Measurements from ENCODE around the gene TMEM63A.
A peak's percentile ranks its signal among the peaks of the same experiment; 100 is the strongest.
"Not testable (repeated sequence)": the region's sequence is repeated elsewhere in the genome, so short reads cannot be mapped to it uniquely, and the experiment has no call there.

Gene TMEM63A

DNA sequence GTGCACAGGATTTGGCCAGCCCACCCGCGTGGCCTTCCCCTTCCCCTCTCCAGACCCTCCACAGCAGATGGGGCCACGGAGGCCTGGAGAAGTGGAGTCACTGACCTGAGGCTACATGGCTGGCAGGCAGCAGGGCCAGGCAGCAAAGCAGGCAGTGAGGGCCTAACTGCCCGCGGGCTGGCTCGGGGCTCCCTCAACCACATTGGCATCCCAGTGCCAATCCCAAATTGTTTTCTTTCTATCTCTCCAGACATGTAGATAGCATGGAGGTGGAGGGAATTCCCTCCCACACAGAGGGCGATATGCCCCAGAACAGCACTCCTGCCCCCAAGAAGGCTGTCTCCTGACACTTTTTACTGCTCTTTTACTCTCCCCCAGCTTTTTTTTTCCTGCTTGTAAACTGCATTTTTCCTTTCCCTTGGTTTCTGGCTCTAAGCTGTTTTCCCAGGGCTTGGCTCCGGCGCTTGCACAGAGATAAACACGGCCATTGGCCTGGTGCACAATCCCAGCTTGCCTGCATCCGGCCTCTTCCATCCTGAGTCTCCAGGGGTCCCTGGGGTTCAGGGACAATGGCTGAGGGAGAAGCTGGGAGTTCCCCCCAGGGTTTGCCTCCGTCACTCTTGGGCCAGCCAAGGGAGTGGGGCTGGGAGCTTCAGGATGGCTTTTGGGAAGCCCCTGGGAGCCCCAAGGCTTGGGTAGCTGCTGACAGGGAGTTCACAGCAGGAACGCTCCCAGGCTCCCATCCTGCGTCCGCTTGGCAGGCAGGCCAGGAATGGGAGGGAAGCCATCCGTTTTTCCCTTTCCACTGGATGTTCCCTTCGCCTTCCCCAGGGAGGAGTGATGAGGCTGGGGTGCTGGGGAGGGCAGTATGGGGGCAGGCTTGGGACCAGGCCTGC lies 65.3 kb downstream of the TMEM63A start:
- DNase-seq: no peak

- DNase-seq: no peak
Measured at GRCh38 chr1:225815526-225816178, 66.5 kb downstream of the TMEM63A start.

DNA sequence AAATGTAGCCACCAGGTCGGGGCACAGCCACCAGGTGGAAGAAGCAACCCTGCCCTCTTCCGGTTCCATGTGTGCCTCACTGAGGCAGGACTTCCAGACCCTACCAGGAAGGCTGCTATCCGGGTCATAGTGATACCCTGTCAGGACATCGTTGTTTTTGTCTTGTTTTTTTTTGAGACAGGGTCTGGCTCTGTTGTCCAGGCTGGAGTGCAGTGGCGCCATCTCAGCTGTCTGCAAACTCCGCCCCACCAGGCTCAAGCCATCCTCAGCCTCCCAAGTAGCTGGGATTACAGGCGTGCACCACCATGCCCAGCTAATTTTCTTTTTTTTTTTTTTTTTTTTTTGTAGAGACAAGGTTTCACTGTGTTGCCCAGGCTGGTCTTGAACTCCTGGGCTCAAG lies 67.1 kb downstream of the TMEM63A start:
- not testable (repeated sequence) for DNase-seq

- DNase-seq: no peak
Measured at GRCh38 chr1:225814381-225814780, 67.8 kb downstream of the TMEM63A start.

GRCh38 chr1:225813214-225813964 lies 68.8 kb downstream of the TMEM63A start:
- DNase-seq: no peak

DNA sequence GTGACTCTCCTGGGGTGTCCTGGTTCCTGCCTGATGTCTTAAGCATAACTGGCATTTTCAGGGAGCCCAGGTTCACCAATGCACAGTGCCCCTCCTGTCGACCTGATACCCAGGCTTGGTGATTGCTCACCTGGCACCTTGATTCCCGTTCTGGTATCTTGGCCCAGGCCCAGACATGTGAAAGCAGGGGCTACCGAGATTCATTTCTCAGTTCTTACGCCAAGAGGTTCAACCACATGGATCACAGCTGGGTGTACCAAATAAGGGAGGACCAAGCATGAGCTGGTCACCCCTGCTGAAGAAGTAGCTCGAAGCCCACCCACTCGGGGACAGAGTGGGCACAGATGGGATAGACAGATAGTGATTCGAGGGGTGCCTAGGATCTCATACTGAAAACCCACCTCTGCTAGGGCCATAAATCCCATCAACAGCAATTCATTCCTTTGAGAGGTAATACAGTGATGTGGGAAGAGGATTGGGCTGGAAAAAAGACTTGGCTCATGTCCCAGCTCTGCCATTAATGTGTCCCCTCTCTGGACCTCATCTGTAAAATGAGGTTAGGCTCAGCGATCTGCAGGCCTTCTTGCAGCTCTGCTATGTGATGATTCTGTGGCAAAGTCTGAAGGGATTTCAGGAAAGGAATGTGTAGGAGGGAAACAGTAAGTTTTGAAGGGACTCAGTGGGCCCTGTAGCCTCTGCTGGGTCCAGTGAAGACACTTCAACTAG lies 69.5 kb downstream of the TMEM63A start:
- no peak for DNase-seq

GRCh38 chr1:225811622-225812487 lies 70.3 kb downstream of the TMEM63A start:
- DNase-seq: no peak

DNA sequence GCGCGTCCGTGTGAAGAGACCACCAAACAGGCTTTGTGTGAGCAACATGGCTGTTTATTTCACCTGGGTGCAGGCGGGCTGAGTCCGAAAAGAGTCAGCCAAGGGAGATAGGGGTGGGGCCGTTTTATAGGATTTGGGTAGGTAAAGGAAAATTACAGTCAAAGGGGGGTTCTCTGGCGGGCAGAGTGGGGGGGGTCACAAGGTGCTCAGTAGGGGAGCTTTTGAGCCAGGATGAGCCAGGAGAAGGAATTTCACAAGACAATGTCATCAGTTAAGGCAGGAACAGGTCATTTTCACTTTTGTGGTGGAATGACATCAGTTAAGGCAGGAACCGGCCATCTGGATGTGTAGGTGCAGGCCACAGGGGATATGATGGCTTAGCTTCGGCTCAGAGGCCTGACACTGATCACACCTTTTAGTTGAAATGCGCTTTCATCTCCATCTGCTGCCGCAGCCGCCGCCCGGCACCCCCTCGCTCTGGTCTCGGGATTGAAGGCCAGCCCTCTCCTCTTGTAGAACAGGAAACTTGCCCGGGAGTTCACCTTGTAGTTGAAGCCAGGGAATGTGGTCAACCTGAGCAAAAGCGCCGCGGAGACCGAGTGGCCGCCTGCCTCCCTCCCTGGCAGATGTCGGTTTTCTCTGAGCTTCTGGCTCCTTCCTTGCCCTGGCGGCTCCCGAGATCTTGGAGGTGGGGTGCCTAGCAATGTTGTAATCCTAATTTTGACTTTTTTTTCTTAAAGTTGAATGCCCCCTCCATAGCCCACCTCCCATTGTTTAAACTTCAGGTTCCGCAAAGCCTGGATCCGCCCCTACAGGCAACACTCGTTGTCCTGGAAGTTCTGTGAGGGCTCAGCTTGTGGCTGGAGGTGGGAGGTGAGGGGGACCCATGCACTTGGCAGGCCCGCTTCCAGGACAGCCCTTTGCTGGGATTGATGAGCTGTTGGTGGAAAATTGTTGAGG lies 71.3 kb downstream of the TMEM63A start:
- not testable (repeated sequence) for DNase-seq

DNA sequence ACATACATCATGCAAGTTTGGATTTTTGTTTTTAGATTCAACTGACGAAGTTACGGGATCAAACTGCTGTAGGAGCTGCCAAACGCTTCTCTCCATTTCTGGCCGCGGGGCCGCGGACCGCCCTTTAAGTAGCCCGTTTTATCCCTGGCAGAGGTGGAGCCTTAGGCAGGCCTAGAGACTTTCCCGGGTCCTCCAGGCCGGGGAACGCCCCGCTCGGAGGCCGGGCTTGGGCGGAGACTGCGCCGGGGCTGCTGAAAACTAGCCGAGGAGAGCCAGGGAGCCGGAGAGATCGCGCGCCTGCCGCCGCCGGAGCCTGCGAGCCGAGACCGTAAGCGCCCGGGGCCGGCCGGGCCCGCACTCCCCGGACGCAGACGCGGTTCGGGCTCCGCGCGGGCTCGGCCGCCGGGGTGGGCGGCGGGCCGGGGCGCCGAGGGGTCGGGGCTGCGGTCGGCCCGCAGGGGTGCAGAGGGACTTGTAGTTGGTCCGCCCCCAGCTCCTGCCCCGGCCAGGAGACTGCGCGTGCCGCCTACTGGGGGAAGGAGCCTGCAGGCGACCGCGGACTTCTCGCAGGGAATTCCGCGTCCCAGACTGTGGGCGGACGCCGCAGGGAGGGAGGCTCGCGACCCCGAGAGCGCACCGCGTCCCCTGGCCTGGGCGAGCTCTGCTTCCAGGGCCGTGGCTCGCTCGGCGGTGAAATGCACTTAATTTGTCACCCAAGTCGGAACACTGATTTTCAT lies 72.2 kb downstream of the TMEM63A start, which contains the start of gene EPHX1:
EPHX1 (plus strand) TSS at position 283 of the 737 bp plus-strand sequence. CDS start 18,606 bp downstream, outside the sequence.
- DNase-seq: peak in 4 of 5 donors; percentile 28 to 70 (median 32)

DNA sequence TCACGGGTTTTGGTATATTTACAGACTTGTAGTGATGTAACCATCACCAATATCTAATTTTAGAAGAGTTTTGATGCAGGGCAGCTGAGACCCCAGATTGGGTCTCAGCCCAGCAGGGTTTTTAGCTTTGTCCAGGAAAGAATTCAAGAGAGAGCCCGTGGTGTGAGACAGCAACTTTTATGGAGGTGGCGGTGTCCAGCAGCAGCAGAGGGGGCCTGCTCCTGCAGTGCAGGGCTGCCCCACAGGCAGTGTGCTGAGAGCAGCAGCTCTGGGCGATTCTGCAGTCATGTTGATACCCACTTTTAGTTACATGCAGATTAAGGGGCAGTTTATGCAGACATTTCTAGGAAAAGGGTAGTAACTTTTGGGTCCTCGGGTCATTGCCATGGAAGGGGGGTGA lies 74.0 kb downstream of the TMEM63A start:
- no peak for DNase-seq

GRCh38 chr1:225806736-225807135 lies 75.4 kb downstream of the TMEM63A start:
- not testable (repeated sequence) for DNase-seq

GRCh38 chr1:225806249-225806648 lies 75.9 kb downstream of the TMEM63A start:
- DNase-seq: no peak

DNA sequence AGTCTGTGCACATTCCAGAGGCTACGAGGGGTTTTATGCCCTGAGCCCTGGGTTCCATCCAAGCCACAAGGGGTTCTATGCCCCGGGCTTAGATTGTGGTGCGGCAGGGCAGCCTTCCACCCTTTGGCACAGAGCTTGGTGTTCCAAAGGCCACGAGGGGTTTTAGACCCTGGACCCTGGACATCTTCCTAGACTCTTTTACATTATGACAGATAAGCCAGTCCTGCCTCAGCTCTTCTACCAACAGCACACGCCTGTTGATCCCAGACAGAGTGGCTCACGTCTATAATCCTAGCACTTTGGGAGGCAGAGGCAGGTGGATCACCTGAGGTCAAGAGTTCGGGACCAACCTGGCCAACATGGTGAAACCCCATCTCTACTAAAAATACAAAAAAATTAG lies 81.0 kb downstream of the TMEM63A start:
- not testable (repeated sequence) for DNase-seq

- not testable (repeated sequence) for DNase-seq
Measured at GRCh38 chr1:225796097-225796496, 86.1 kb downstream of the TMEM63A start.
